Heart left ventricle (tissue), 11 donors: ENCODE data around the gene SPAM1. TPM values are rescaled to one million over a fixed set of nuclear protein-coding genes. Genes with fewer than 3 reads are reported as not detected.

Experiments
- polyA plus RNA-seq, 2 donors: library from polyadenylated mRNA; stranded (reverse); fragments of 200-250 nt; gene quantifications; one replicate each; pipeline ENCODE4 v1.2.3, GENCODE V29; 2013
- total RNA-seq, 9 donors: library from RNA; depleted of rRNA in 2 of 9; stranded (reverse); fragments of >200 nt in 2 of 9; fragmentation: NEBNext Ultra II Directional in 3 of 9; extraction: Animal tissue kit (Norgen Biotek cat#: 25700) in 3 of 9; gene quantifications; one replicate each; pipeline versions ENCODE4 v1.1.0 to v1.2.4, GENCODE V29; 2016 to 2023
- donor health status: ischemic (EF 13 %, LVEDD 7.1; RV severe dilation, severe dysfunction).
- donor health status: healthy with polysubstance abuse.
- donor health status: DM: no; HTN: yes; CAD: no.
- donor health status: DM: no; HTN: no; CAD: no.
- donor health status: ischemic (EF 25% LVEDD 5.7; RV mildly dilated, moderate dysfunction).
- donor health status: healthy.
- donor health status: DM: yes; HTN: yes; CAD: no.
- donor health status: PGD.
- donor health status: nonischemic (EF 23%, LVEDD 6.1; RV moderate dilation, normal function).

SPAM1 gene
- total and polyA plus RNA-seq, 11 donors: 0.09 to 0.46 (median 0.38) TPM; not detected in 8

Other genes starting within 250 kb of the SPAM1 start
- 10 to 100 TPM; 20.1 to 30.3 (median 26.4) TPM for gene WASL, start 176.2 kb upstream of the SPAM1 start, total RNA-seq
- gene WASL, start 176.2 kb upstream of the SPAM1 start, polyA plus RNA-seq: 10 to 100 TPM; 11.2 to 23.3 TPM
- gene HYAL4, start 80.1 kb upstream of the SPAM1 start, total RNA-seq: under 1 TPM in 4 of 9 donors, not detected in 5; 0.10 to 0.43 (median 0.29) TPM
- gene HYAL4, start 80.1 kb upstream of the SPAM1 start, polyA plus RNA-seq: not detected
- gene TMEM229A, start 107.8 kb downstream of the SPAM1 start, total RNA-seq: under 1 TPM in 1 of 9 donors, not detected in 8; 0.15 TPM
- not detected for gene TMEM229A, start 107.8 kb downstream of the SPAM1 start, polyA plus RNA-seq